NCI-H2171 treated with DMSO at 0.1 percent for 48 hours (cell line): ENCODE measurements around the gene F2RL1.
"Not testable (repeated sequence)": the region's sequence is repeated elsewhere in the genome, so short reads cannot be mapped to it uniquely, and the experiment has no call there.

Source experiments
- DNase-seq: peaks from one replicate; lab custom pipeline; 2025; lab: John Stamatoyannopoulos, UW

Gene F2RL1

GRCh38 chr5:76818844-76819831, at the start of gene F2RL1:
F2RL1 (plus strand) TSS chr5:76819030; CDS start chr5:76819183, 153 bp downstream.
- DNase-seq = peak; percentile 75

- not testable (repeated sequence) for DNase-seq
Observed at GRCh38 chr5:76771041-76771440, 47.8 kb upstream of the F2RL1 start.

GRCh38 chr5:76771705-76772405, 47.0 kb upstream of the F2RL1 start:
- DNase-seq = no peak

GRCh38 chr5:76775921-76776320, 42.9 kb upstream of the F2RL1 start:
- no peak for DNase-seq

GRCh38 chr5:76776391-76776790, 42.4 kb upstream of the F2RL1 start:
- DNase-seq = no peak

- not testable (repeated sequence) for DNase-seq
Observed at GRCh38 chr5:76780616-76781015, 38.2 kb upstream of the F2RL1 start.

- no peak for DNase-seq
Observed at GRCh38 chr5:76781775-76782174, 37.1 kb upstream of the F2RL1 start.

GRCh38 chr5:76782444-76782843, 36.4 kb upstream of the F2RL1 start:
- no peak for DNase-seq

GRCh38 chr5:76787237-76787636, 31.6 kb upstream of the F2RL1 start:
- DNase-seq = peak; percentile 30

- DNase-seq = no peak
Observed at GRCh38 chr5:76788362-76788761, 30.5 kb upstream of the F2RL1 start.

GRCh38 chr5:76789275-76789674, 29.6 kb upstream of the F2RL1 start:
- not testable (repeated sequence) for DNase-seq

- no peak for DNase-seq
Observed at GRCh38 chr5:76789991-76790581, 28.7 kb upstream of the F2RL1 start.

- no peak for DNase-seq
Observed at GRCh38 chr5:76790632-76791290, 28.1 kb upstream of the F2RL1 start.

GRCh38 chr5:76791461-76791860, 27.4 kb upstream of the F2RL1 start:
- no peak for DNase-seq

- no peak for DNase-seq
Observed at GRCh38 chr5:76794871-76795270, 24.0 kb upstream of the F2RL1 start.

GRCh38 chr5:76799588-76799987, 19.2 kb upstream of the F2RL1 start:
- no peak for DNase-seq

GRCh38 chr5:76800579-76800978, 18.3 kb upstream of the F2RL1 start:
- DNase-seq = no peak

- no peak for DNase-seq
Observed at GRCh38 chr5:76801159-76801802, 17.5 kb upstream of the F2RL1 start.

- no peak for DNase-seq
Observed at GRCh38 chr5:76801803-76802195, 17.0 kb upstream of the F2RL1 start.

- DNase-seq = no peak
Observed at GRCh38 chr5:76804266-76804665, 14.6 kb upstream of the F2RL1 start.

GRCh38 chr5:76805821-76806505, 12.9 kb upstream of the F2RL1 start:
- no peak for DNase-seq
